Measurements from ENCODE around the gene WDSUB1.

The WDSUB1 gene

DNA sequence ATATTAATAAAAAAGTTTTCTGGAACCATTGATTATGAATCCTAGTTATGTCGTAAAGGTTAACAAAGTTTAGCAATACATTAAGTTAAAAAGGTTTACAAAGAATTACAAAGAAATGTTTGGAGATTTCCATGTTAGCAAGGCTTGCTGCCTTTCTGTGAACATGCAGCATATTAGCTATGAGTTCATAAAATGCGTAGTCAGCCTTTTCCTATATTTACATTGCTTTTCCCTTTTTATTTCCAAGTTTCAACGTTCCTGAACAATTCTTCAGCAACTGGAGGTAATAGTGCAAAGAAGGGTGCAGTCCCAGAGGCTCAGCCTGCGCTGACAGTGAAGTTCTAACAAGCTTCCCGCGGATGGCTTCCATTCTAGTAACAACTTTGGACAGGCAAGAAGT lies 51.6 kb downstream of the WDSUB1 start:
- no peak for DNase-seq (ENCODE audit: low read depth)
- TF ChIP-seq, protein P1, sequence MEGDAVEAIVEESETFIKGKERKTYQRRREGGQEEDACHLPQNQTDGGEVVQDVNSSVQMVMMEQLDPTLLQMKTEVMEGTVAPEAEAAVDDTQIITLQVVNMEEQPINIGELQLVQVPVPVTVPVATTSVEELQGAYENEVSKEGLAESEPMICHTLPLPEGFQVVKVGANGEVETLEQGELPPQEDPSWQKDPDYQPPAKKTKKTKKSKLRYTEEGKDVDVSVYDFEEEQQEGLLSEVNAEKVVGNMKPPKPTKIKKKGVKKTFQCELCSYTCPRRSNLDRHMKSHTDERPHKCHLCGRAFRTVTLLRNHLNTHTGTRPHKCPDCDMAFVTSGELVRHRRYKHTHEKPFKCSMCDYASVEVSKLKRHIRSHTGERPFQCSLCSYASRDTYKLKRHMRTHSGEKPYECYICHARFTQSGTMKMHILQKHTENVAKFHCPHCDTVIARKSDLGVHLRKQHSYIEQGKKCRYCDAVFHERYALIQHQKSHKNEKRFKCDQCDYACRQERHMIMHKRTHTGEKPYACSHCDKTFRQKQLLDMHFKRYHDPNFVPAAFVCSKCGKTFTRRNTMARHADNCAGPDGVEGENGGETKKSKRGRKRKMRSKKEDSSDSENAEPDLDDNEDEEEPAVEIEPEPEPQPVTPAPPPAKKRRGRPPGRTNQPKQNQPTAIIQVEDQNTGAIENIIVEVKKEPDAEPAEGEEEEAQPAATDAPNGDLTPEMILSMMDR (IDR thresholded peaks at IDR 0.05; ENCODE audit: control insufficient read depth, insufficient read depth, low read depth, low read length, missing control alignments): no peak
- no peak overlapping the region for H3K4me3 ChIP-seq (ENCODE audit: control insufficient read depth, low read depth, low read length)

DNA sequence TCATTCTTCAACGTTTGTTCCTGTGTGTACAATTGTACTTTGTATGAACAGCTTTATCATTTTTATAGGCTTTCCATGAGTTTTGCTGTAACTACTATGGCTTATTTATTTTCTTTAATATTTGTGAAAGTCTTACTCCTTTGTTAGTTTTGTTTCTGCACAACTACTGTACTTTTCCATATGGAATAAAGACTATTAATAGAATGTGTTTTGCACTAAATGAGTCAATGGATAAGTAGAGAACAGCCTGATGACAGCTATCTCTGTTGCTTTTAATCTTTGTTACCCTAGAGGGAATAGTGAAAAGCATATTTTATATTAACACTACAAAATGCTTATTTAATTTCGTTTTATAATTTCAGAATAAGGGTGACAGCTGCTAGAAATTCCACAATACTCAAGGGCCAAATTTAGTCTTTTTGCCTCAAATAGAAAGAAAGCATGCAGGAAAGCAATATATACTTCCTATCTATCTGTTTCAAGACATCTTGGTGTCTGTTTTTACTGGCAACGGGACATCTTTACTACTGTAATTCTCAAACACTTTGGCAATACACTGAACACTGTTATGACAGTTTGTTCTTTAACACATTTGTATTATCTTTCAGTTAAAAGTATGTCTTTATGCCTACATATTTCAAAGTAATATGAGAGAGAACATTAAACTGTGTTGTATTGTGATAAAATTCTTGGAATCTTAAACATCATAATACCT lies 53.9 kb downstream of the WDSUB1 start:
- TF ChIP-seq, protein P1 (IDR thresholded peaks at IDR 0.05; ENCODE audit: control insufficient read depth, insufficient read depth, low read depth, low read length, missing control alignments): no peak
- DNase-seq (ENCODE audit: low read depth): no peak
- no peak overlapping the region for H3K4me3 ChIP-seq (ENCODE audit: control insufficient read depth, low read depth, low read length)

DNA sequence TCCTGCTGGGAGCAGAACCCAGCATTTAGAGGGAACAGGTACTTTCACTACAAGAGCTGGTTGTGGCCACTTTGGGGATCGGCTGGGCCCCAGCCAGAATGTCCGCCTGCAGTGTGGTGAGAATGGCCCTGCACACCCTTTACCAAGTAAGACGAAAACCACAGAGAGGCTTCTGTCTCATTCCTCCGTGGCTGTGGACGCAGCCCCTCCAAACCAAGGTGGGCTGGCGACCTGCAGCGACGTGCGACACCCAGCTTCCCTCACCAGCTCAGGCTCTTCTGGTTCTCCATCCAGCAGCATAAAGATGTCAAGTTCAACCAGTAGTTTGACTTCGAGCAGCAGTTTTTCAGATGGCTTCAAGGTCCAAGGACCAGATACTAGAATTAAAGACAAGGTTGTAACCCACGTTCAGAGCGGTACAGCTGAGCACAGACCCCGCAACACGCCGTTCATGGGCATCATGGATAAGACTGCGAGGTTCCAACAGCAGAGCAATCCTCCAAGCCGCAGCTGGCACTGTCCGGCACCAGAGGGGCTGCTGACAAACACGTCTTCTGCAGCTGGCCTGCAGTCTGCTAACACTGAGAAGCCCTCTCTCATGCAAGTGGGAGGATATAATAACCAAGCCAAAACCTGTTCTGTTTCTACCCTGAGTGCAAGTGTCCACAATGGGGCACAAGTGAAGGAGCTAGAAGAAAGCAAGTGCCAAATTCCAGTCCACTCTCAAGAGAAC lies 56.2 kb downstream of the WDSUB1 start:
- TF ChIP-seq, protein P1 (IDR thresholded peaks at IDR 0.05; ENCODE audit: control insufficient read depth, insufficient read depth, low read depth, low read length, missing control alignments): no peak

DNA sequence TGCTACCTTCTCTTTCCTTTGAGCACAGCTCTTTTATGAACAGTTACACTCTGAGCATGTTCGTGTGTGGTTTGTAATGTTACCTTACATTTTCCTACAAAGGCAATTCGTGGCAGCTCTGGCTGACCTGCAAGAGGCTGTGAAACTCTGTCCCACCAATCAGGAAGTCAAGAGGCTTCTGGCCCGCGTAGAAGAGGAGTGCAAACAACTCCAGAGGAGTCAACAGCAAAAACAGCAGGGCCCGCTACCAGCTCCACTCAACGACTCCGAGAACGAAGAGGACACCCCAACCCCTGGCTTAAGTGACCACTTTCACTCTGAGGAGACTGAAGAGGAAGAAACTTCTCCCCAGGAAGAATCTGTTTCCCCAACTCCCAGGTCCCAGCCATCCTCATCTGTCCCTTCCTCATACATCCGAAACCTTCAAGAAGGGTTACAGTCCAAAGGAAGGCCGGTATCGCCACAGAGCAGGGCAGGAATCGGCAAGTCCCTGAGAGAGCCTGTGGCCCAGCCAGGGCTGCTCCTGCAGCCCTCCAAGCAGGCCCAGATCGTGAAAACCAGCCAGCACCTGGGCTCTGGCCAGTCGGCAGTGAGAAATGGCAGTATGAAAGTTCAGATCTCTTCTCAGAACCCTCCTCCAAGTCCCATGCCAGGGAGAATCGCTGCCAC lies 56.9 kb downstream of the WDSUB1 start:
- H3K4me3 ChIP-seq (ENCODE audit: control insufficient read depth, low read depth, low read length): no peak overlapping the region
- no peak for DNase-seq (ENCODE audit: low read depth)
- TF ChIP-seq, protein P1 (IDR thresholded peaks at IDR 0.05; ENCODE audit: control insufficient read depth, insufficient read depth, low read depth, low read length, missing control alignments): no peak

More for the DNA sequence above, 56.2 kb downstream of the WDSUB1 start:
- H3K4me3 ChIP-seq (ENCODE audit: control insufficient read depth, low read depth, low read length): no peak overlapping the region
- DNase-seq (ENCODE audit: low read depth): no peak

DNA sequence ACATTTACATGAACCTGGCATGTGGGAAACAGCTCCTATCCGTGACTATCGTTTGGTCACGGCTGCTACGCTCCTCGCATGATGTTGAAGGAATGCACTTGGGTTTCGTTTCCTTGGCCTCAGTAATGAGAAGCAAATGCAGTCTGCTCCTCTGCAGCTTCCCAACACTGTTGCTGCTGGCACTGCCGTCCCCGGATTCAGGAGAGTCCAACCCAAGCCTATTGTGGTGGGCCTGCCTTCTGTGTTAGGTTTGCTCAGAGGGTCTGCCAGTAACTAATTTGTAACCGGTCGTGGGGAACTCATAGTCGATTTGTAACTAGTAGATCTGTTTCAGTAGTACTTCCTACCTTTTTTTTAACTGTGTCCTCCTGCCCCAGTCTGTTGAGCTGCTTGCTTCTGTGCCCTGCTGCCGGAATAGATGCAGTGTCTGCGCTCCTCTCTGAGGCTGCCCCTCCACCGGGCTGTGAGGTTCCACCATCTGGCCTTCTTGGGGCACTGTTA lies 58.4 kb downstream of the WDSUB1 start:
- peak; percentile 60 for DNase-seq (ENCODE audit: low read depth)
- H3K4me3 ChIP-seq (ENCODE audit: control insufficient read depth, low read depth, low read length): no peak overlapping the region
- TF ChIP-seq, protein P1 (IDR thresholded peaks at IDR 0.05; ENCODE audit: control insufficient read depth, insufficient read depth, low read depth, low read length, missing control alignments): no peak

DNA sequence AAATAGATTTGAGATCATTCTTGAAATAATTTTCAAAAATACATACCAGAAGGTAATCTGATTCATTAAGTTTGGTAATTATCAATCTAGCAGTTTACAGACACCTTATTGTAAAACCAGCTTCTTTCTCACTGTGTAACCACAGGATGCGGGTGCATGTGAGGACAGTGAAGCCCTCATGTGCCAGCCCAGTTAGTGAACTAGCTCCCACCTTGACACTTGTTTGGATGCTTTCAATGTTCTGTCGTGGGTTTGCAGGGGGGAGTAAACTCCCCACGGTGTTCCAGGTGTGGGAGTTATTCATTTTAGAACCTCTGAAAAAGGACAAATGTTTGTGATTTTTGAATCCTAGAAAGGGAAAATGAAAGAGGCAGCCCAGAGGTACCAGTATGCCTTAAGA lies 59.0 kb downstream of the WDSUB1 start:
- DNase-seq (ENCODE audit: low read depth): no peak
- TF ChIP-seq, protein P1 (IDR thresholded peaks at IDR 0.05; ENCODE audit: control insufficient read depth, insufficient read depth, low read depth, low read length, missing control alignments): no peak
- H3K4me3 ChIP-seq (ENCODE audit: control insufficient read depth, low read depth, low read length): no peak overlapping the region; the same call in 1 of the 2 replicates

Measured in AG09309 (cell line).